ENCODE data around the gene SUMO3. TPM values are rescaled to one million over a fixed set of nuclear protein-coding genes. Genes with fewer than 3 reads are reported as not detected.
A peak's percentile ranks its signal among the peaks of the same experiment; 100 is the strongest.

The SUMO3 gene
- polyA plus RNA-seq, 1 of the 3 experiments (the other 2 are of a cell fraction): 125 TPM

GRCh38 chr21:44815852-44816628, 1.8 kb downstream of the SUMO3 start:
- Histone ChIP-seq H3K4me2 (peak overlapping the region; percentile 47; the same call in 1 of the 2 replicates), H3K4me1 (ENCODE audit: control insufficient read depth in 1 of 2, insufficient read depth in 2 of 2, low read depth in 1 of 2, low read length in 1 of 2) (peaks cover 8 to 28% of the 10 kb centered on the region in 2 experiments; a peak in 3 of 4 replicates), H3K9me2 (no peaks in the 10 kb centered on the region), H4K20me1 (ENCODE audit: insufficient read depth) (peaks cover 53% of the 10 kb centered on the region), H3K9ac (no peak overlapping the region), H3K9me3 (no peaks in the 10 kb centered on the region), H3K4me3 (ENCODE audit: low read depth in 2 of 2, low read length in 1 of 2) (no peak overlapping the region; a peak in 1 of 4 replicates), H3K27me3 (ENCODE audit: insufficient read depth) (no peaks in the 10 kb centered on the region), H3K36me3 (replicated peaks in 1 of 2; ENCODE audit: control insufficient read depth in 1 of 2, insufficient read depth in 2 of 2, low read length in 1 of 2) (peaks cover 0 to 8% of the 10 kb centered on the region in 2 experiments), H3F3A (replicated peaks; ENCODE audit: insufficient read depth) (peaks cover 6% of the 10 kb centered on the region), H3K79me2 (ENCODE audit: insufficient read depth) (peaks cover 64% of the 10 kb centered on the region), H3K27ac (ENCODE audit: low read depth in 2 of 2, low read length in 1 of 2) (peak overlapping the region in 1 of 2 experiments; percentile 88; a peak in 2 of 4 replicates), H2AFZ (ENCODE audit: low read depth) (no peak overlapping the region)
- 75% methylated on average over 7 of the region's 10 CpGs for WGBS (ENCODE audit: low lambda C conversion rate)
- ChIA-PET CTCF (interaction anchor here (0.5 to 3.0 kb wide), 7 partner anchors 10 to 306 kb away, joined by 3 to 22 read pairs (median 3); partner anchors contain the start of gene UBE2G2), POLR2A (interaction anchor here (0.5 to 3.0 kb wide), 3 partner anchors 12 to 124 kb away, joined by 3 to 14 read pairs (median 11); partner anchors contain the start of gene UBE2G2)
- TF ChIP-seq CHD2 (IDR thresholded peaks at IDR 0.05; ENCODE audit: low read length, partially characterized antibody): peak; percentile 10
- no peak for TF ChIP-seq TCF12 (IDR thresholded peaks at IDR 0.05)
- peak in 1 of 2 experiments; percentile 13; a peak in 1 of 4 replicates for TF ChIP-seq EP300 (IDR thresholded peaks at IDR 0.05; ENCODE audit: borderline replicate concordance in 1 of 2, low read depth in 1 of 2, low read length in 1 of 2)
- no peak for TF ChIP-seq USF2 (IDR thresholded peaks at IDR 0.05; ENCODE audit: borderline replicate concordance, low read depth, low read length)
- peak; percentile 33; the same call in 1 of the 2 replicates for TF ChIP-seq MXI1 (IDR thresholded peaks at IDR 0.05; ENCODE audit: low read depth, low read length)
- peak; percentile 74 for DNase-seq

- Histone ChIP-seq H3K4me2 (0 out of 2 replicates have a peak overlapping the region, but pooled peaks have one; percentile 47), H3K9ac (no peak overlapping the region), H3K79me2 (ENCODE audit: insufficient read depth) (peaks cover 72% of the 10 kb centered on the region), H3K9me2 (no peaks in the 10 kb centered on the region), H3K4me3 (ENCODE audit: low read depth in 2 of 2, low read length in 1 of 2) (no peak overlapping the region), H3F3A (replicated peaks; ENCODE audit: insufficient read depth) (peaks cover 6% of the 10 kb centered on the region), H3K9me3 (no peaks in the 10 kb centered on the region), H3K36me3 (replicated peaks in 1 of 2; ENCODE audit: control insufficient read depth in 1 of 2, insufficient read depth in 2 of 2, low read length in 1 of 2) (peaks cover 0 to 9% of the 10 kb centered on the region in 2 experiments), H3K27me3 (ENCODE audit: insufficient read depth) (no peaks in the 10 kb centered on the region), H3K27ac (ENCODE audit: low read depth in 2 of 2, low read length in 1 of 2) (peak overlapping the region in 1 of 2 experiments; percentile 88; a peak in 2 of 4 replicates), H2AFZ (ENCODE audit: low read depth) (no peak overlapping the region), H3K4me1 (ENCODE audit: control insufficient read depth in 1 of 2, insufficient read depth in 2 of 2, low read depth in 1 of 2, low read length in 1 of 2) (peaks cover 8 to 28% of the 10 kb centered on the region in 2 experiments; a peak in 3 of 4 replicates), H4K20me1 (ENCODE audit: insufficient read depth) (peaks cover 61% of the 10 kb centered on the region)
- ChIA-PET POLR2A (interaction anchor here (1.5 to 3.0 kb wide), 2 partner anchors 11 to 14 kb away, joined by 11 to 14 read pairs; partner anchors contain the start of gene UBE2G2), CTCF (interaction anchor here (1.0 to 3.0 kb wide), 7 partner anchors 9 to 306 kb away, joined by 3 to 22 read pairs (median 4); partner anchors contain the start of gene UBE2G2)
- 100% methylated on average over 1 of the region's 8 CpGs for WGBS (ENCODE audit: low lambda C conversion rate)
- no peak for DNase-seq
- no peak for TF ChIP-seq TCF12 (IDR thresholded peaks at IDR 0.05)
- TF ChIP-seq JUND (IDR thresholded peaks at IDR 0.05): no peak
- no peak for TF ChIP-seq USF1 (IDR thresholded peaks at IDR 0.05; ENCODE audit: borderline replicate concordance, low read depth)
- no peak for TF ChIP-seq GATA2 (CRISPR knock-in tag; IDR thresholded peaks at IDR 0.05)
- no peak for TF ChIP-seq SIN3A (IDR thresholded peaks at IDR 0.05; ENCODE audit: borderline replicate concordance, low read depth, low read length)
- no peak for TF ChIP-seq ELF1 (IDR thresholded peaks at IDR 0.05)
- TF ChIP-seq MXI1 (IDR thresholded peaks at IDR 0.05; ENCODE audit: low read depth, low read length): no peak
- no peak for TF ChIP-seq YY1 (IDR thresholded peaks at IDR 0.05; ENCODE audit: low read depth)
- TF ChIP-seq RAD21 (IDR thresholded peaks at IDR 0.05; ENCODE audit: low read length): no peak
- no peak for TF ChIP-seq MAX (IDR thresholded peaks at IDR 0.05; ENCODE audit: low read depth)
- no peak for TF ChIP-seq REST (IDR thresholded peaks at IDR 0.05; ENCODE audit: low read depth, low read length)
- no peak for TF ChIP-seq ZBTB33 (IDR thresholded peaks at IDR 0.05; ENCODE audit: borderline replicate concordance, low read depth)
- TF ChIP-seq FOXM1 (IDR thresholded peaks at IDR 0.05; ENCODE audit: low read depth): no peak
- TF ChIP-seq MEF2A (IDR thresholded peaks at IDR 0.05; ENCODE audit: borderline replicate concordance, low read depth): no peak
- TF ChIP-seq NFIC (IDR thresholded peaks at IDR 0.05; ENCODE audit: borderline replicate concordance): no peak
Measured at GRCh38 chr21:44815225-44815624, 2.6 kb downstream of the SUMO3 start.

All from SK-N-SH (cell line).